ENCODE measurements around the gene PACRG. TPM values are rescaled to one million over a fixed set of nuclear protein-coding genes. Genes with fewer than 3 reads are reported as not detected.

The PACRG gene
- total RNA-seq, 1 donor from 2014 or later, result 14.1 TPM

DNA sequence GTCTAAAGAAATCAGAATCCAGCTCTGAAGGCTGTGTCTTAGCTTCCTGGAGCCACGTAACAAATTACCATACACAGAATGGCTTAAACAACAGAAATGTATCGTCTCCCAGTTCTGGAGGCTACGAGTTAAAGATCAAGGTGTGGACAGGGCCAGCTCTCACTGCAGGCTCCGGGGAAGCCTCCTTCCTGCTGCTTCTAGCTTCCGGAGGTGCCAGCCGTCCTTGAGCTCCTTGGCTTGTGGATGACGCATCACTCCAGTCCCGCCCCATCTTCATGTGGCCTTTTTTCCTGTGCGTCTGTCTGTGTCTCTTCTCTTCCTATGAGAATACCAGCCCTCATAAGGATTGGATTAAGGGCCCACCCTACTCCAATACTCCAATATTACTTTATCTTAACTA is 367.6 kb downstream of the PACRG start:
- intact Hi-C loops (cut with DNase I), result no loop called here

DNA sequence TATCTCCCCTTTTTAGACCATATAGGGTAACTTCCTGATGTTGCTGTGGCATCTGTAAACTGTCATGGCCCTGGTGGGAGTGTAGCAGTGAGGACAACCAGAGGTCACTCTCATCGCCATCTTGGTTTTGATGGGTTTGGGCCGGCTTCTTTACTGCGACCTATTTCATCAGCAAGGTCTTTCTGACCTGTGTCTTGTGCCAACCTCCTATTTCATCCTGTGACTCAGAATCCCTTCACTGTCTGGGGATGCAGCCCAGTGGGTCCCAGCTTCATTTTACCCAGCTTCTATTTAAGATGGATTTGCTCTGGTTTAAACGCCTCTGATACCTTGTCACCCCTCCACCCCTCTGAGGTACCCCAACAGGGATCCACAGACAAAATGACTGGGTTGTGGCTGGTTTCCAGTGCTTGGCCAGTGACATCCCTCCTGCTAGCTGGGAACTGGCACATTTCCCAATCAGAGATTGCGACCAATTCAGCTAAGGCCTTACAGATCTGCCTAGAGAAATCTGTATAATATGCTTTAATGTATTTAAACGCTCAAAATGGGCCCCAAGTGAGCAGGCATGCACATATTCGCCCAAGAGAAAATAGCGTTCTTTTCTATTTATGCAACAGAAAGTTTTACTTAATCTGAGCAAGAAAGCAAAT is 371.2 kb downstream of the PACRG start:
- DNase-seq (ENCODE audit: low spot score), result no peak
- intact Hi-C loops (cut with DNase I), result no loop called here

More for the DNA sequence above, 367.6 kb downstream of the PACRG start:
- no peak for DNase-seq (ENCODE audit: low spot score)

DNA sequence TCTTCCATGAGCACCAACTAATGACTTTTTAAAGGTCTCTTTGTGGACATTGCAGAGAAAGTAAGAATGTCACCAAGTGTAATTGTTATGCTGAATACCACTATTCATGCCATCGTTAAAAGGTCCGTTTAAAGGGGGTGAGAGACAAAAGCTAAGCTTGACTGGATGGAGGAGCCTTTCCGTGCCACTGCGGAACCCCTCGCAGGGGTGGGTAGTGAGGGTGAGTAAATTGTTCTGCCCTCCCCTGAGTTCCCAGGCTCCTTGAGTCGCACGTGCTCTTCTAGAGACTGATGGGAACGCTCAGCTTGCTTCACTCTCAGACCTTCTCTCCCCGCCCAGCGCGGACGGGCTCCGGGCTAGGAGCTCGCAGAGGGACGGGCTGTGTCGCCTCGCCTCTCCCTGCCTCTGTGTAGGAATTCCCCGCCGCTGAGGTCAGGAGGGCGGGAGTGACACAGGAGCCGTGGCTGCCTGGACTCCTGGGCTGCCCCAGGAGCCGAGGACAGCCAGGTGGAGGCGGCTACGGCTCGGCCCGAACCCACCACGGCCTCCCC is 371.9 kb downstream of the PACRG start:
- intact Hi-C loops (cut with DNase I), result no loop called here
- no peak for DNase-seq (ENCODE audit: low spot score)

DNA sequence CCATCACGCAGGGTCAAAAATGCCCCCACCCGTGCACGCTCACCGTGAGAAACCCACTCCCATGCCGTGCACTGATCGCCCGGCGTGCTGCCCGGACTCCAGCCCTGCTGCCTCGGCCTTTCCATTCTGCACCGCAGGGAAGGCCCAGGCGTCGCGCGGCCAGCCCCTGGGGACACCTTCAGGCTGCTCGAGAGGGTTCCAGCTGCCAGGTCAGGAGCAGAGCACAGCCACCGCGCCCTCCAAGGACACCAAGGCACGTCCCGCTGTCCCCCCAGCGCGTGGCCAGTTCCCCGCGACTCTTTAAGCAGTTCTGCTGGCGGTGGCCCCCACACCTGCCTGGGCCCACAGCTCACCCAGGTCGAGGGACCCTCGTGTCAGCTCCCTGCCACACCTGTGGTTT is 372.5 kb downstream of the PACRG start:
- intact Hi-C loops (cut with DNase I), result no loop called here
- DNase-seq (ENCODE audit: low spot score), result no peak

DNA sequence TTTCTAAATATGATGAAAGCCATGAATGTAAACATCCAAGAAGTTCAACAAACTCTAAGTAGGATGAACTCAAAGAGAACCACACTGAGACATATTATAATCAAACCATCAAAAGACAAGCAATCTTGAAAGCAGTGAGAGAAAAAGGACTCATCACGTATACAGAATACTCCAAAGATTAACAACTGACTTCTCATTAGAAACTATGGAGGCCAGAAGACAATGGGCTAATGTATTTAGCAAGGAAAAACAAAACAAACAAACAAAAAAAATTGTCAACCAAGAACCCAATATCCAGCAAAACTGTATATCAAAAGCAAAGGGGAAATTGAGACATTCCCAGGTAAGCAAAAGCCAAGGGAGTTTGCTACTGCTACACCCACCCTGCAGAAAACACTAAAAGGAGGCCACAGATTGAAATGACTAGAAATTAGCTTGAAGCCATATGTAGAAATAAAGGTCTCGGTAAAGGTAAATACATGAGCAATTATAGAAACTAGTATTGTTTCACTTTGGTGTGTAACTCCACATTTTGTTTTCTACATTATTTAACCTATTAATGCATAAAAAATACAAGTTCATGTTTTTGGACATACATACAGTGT is 385.7 kb downstream of the PACRG start:
- intact Hi-C loops (cut with DNase I), result no loop called here
- no peak for DNase-seq (ENCODE audit: low spot score)

DNA sequence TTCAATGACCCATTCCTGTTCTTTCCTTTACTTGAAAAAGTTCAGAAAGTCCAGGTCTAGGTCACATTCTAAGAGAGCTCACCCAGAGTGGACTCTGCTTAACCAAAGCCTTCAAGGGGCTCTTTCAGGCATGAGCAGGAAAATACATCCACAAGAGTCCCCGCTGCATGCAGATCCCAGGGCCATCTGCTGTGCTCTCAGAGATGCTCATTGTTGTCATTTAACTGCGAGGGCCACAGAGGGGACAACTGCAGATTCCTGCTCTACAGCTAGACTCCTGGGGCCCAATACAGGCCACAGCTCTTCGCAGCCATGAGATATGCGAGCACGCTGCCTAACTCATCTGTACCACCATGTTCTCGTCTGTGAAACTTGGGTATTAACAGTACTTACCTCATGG is 391.2 kb downstream of the PACRG start:
- intact Hi-C loops (cut with DNase I), result no loop called here
- DNase-seq (ENCODE audit: low spot score), result no peak

DNA sequence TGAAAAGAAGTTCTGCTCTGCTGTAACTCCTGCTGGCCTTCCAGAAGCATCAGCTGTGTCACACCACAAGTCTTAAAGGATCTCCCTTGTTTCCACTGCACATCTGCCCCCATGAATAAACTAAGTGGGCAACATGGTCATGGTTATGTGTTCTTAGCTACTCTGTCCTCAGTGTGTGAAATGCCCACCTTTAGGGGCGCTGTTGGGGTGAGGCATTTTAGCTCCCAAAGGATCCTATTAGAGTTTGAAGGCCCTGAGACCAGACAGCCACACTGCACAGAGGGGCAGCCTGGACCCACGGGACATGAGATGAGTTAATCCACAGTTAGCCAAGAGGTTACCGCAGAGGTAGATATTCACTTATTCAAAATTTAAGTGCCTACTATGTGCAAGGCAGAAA is 392.4 kb downstream of the PACRG start:
- no peak for DNase-seq (ENCODE audit: low spot score)
- intact Hi-C loops (cut with DNase I), result no loop called here

DNA sequence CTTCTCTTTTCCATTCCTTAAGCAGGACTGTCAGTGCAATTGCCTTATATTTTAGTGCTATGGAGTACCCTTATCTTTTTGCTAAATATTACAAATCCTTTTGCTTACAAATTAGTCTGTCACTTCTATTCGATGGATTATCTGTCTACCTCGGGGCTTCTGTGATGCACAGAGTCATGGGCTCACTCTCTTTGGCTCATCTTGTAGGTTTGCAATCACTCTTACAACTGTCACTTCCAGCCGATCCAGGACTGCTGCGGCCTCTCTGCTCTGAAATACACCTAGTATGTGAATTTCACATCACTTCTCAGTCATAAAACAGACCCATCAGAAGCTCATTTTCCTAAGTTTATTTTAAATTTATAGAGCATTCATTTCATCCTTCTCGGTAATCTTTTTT is 393.5 kb downstream of the PACRG start:
- DNase-seq (ENCODE audit: low spot score), result no peak
- intact Hi-C loops (cut with DNase I), result no loop called here

DNA sequence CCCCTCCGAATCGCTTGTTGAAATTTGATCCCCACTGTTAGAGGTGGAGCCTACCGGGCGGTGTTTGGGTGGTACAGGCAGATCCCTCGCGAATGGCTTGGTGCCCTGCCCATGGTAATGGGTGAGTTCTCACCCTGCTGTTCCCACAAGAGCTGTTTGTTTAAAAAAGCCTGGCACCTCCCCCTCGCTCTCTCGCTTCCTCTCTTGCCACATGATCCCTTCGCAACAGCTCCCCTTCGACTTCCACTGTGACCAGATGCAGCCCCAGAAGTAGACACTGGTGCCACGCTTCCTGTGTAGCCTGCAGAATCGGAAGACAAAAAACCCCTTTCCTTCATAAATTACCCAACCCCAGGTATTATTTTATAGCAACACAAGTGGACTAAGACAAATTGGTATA is 394.6 kb downstream of the PACRG start:
- intact Hi-C loops (cut with DNase I), result no loop called here
- no peak for DNase-seq (ENCODE audit: low spot score)

DNA sequence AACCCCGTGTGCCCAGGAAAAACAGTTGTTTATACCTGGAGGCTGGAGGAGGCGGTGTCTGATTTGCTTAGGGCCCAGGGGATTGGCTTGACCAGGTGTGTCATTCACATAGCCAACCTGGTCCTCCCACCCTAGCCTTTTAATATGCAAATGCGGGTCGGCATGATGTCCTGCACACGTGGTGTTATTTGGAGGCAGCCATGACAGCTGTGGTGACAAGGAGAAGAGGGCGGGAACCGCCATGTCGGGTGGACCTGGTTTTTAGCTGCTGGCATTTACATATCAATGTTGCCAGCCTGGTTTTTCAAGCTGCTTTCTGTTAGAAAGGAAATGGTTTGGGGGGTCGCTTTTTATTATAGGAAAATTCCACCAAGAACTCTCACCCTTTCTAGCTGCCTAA is 395.3 kb downstream of the PACRG start:
- no peak for DNase-seq (ENCODE audit: low spot score)
- intact Hi-C loops (cut with DNase I), result no loop called here

DNA sequence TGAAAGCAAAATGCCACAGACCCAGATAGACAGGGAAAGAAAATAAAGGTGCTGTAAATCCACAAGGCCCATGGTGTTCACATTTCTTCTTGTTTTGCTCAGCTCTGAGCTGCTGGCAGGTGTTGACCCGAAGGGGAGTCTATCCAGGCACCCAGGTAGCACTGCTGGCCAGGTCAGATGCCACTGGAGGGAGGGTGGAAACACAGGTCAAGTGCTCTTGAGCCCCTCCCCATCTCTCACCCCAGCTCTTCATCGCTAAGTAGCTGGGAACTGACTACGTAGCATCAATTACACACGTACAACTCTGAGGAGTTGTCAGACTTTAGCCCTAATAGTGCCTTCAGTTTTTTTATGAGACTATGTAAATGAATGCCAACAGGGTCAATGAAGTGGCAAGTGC is 399.0 kb downstream of the PACRG start:
- DNase-seq (ENCODE audit: low spot score), result no peak
- intact Hi-C loops (cut with DNase I), result no loop called here

DNA sequence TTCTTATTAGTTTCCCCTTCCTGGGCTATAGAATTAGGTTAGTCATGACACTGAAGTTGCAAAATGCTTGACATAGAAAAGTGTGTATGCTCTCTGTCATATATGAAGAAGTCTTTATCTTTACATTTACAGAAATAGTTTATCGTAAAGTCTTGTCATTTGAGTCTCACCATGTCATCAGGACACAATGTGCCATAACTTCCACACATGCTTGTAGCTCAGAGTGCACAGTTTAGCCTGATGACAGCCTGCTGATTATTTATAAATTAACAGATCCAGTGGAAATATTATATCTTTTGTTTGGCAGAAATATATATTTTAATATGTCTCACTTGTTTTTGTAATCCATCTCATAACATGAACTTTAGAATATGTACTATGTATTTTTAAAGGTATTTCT is 399.8 kb downstream of the PACRG start:
- DNase-seq (ENCODE audit: low spot score), result no peak
- intact Hi-C loops (cut with DNase I), result no loop called here

DNA sequence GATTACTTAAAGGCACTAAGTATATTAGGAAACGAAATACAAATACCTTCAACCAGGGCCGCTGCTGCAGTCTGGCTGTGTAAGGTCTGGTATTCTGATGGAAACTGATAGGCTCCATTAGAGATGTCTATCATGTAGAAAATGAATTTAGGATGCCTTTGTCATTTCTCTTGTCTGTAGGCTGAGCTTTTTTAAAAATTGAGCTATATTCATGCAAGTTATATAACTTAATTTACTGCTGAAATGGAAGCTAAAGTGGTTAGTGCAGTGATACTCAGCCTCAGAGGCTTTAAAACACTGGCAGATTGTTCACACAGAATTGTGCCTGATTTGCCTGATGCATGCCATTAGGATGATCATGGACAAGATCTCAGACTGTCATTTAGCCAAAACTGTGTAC is 400.6 kb downstream of the PACRG start:
- no peak for DNase-seq (ENCODE audit: low spot score)
- intact Hi-C loops (cut with DNase I), result no loop called here

DNA sequence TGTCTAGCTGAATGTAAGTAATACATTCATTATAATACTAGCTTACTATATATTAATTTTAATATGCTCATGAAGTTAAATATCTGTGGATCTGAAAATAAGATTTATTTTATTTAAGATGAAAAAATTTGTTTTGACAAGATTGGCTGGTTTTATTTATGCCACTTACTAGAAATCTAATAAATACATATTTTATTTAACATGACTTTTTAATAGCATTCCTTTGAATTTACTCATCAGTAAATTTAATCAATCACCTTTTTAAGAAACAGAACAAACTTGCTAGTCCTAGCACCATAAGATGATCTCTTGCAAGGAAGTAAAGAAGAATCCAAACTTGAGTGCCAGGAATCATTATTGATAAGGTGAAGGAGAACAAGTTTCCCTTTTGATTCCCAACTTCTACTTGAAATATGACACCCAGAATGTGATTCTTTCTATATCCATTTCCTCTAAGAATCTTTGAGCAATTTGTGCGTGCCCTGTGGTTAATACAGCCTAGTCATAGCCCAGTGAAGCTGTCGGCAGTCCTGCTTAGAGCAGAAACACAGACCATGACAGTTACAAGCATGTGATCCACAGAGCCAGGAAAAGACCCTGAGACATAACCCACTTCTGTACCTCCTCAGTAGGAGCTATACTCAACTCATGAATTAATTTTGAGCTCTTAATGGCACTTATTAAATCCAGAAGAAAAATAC is 404.4 kb downstream of the PACRG start:
- intact Hi-C loops (cut with DNase I), result no loop called here
- DNase-seq (ENCODE audit: low spot score), result no peak

DNA sequence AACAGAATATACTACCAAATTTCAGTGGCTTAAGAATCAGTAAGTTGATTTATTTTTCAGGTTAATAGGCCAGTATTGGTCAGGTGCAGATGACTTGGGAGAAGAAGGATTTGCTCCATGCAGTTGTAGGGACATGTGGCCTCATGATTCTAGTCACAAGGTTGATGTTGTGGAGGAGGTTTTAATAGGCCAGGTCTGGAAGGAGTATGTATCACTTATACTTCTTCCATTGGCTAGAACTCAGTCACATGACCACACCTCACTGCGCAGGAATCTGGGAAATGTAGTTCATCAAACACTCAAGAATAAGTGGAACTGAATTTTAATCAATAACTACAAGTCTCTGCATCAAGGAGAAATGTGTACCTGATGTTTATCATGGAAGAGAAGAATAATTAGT is 405.2 kb downstream of the PACRG start:
- intact Hi-C loops (cut with DNase I), result no loop called here
- no peak for DNase-seq (ENCODE audit: low spot score)

DNA sequence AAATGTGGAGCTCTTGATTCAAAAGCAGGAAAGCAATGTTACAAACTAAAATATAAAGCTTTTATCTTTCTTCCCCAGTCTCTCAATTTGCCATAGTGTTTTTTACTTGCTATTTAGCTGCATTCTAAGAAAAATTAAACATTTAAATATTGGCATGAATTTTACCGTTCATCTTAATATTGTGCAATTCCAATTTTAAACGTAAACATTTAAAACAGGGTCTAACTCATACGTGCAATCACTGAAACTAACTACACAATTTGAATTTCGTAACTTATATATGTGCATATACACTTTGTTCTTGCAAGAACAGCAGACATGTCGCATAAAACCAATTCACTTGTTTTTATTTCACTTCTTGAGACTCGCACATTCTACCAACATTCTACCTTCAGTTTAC is 405.9 kb downstream of the PACRG start:
- intact Hi-C loops (cut with DNase I), result no loop called here
- DNase-seq (ENCODE audit: low spot score), result no peak

DNA sequence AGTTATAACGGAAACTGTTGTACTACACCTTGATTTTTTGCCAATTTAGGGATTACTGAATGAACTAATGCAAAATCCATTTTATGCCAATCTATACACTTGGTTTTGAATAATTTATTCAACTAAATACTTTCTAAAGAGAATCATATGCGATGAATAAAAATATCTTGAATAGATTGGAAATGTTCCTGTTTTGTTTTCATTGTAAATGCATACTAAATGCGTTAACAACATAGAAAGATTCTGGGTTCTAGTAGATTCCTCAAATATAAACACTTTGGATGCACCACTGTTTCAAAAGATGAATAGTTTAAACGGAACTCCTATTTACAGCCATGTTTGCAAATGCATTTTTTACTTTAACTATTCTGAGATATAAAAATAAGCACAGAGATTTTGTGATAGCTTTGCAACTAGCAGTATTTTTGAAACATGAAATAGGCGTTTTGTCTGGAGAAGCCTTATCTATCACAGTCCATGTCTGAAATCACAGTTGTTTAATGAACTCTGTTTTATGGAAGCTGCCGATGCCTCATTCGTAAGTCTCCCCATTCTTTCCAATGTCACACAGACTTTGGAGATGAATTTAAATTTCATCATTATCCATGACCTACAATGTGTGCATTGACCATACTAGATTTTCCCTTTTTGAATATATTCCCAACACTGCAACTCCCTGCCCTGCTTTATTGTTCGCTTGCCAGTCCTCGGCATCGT is 409.1 kb downstream of the PACRG start:
- intact Hi-C loops (cut with DNase I), result no loop called here
- no peak for DNase-seq (ENCODE audit: low spot score)

DNA sequence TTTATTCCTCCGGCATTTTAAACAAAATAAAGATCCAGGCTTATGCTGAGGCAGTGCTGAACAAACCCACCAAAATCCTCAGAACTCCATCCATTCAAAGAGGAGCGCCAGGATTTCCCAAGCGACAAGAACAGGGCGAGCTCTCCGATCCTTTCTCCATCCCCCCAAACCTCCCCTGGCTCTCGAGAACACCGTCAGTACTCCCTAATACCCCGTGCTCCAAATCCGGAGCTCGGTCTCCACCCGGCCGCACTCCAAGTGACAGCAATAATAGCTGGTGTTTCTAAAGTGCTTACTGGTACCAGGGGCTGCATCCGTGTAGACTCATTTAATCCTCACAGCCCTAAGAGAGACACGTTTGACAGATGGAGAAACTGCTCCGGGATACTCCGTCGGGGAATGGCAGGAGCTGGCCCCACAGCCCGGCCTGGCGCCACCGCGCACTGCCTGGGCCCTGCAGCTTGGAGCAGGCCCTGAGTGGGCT is 409.7 kb downstream of the PACRG start:
- intact Hi-C loops (cut with DNase I), result no loop called here
- DNase-seq (ENCODE audit: low spot score), result no peak

DNA sequence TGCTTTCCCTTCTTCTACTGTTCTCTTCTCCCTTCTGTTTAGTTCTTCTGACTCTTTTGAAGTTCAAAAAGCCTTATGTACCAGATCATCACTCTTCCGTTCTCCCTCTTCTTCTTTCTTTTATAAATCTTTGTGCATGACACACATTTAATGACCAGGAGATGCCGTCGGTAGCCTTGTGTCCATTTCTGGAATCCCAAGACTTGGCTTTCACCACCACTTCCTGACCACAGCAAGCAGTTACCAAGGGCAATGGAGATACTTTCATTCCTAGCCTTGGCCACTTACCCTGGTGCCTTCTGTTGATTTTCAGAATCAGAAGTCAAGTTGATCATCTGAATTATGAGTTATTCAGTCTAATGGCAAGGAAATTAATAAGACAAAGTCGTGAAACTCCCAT is 418.3 kb downstream of the PACRG start:
- intact Hi-C loops (cut with DNase I), result no loop called here
- DNase-seq (ENCODE audit: low spot score), result no peak

DNA sequence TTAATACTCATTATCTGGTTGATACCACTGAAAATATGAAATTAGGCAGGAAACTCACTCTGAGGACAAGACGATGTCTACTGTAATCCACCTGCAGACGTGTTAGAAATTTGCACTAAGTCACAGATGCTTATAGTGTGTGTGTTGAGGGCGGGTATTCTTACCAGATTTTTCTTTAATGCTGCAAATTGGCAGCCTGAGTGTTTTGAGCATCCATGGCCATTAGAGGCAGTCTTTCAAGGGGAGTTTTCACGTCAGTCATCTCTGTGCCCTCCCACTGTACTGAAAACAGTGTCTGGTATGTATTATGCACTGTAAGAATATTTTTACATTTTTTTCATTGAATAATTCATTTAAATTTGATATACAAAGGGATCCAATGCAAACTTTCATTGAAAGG is 420.2 kb downstream of the PACRG start:
- DNase-seq (ENCODE audit: low spot score), result no peak

More for the DNA sequence above, 420.2 kb downstream of the PACRG start:
- intact Hi-C loops (cut with DNase I), result no loop called here

All from cardiac septum (tissue), 1 donor.